HCT116 (cell line): ENCODE results near the gene LCN9. TPM values are rescaled to one million over a fixed set of nuclear protein-coding genes. Genes with fewer than 3 reads are reported as not detected.

ENCODE experiments used
- ATAC-seq: fragments of 200-7000 bp; cut with Tn5 transposase; 2 replicates; pipeline ENCODE4 v1.9.1; 2020; ENCODE audit warnings: mild to moderate bottlenecking, moderate library complexity
- BruUV-seq: library from RNA; stranded (reverse); fragments of 400-500 nt; replicated peaks from 2 replicates; lab custom pipeline; 2021; lab: Mats Ljungman, UMichigan
- CTCF ChIA-PET: fragments of 300-600 bp; sonication (Branson Sonifier 250); formaldehyde crosslinking; loops from one replicate; lab custom pipeline; 2021; ENCODE audit warnings: antibody characterized with exemption; lab: Charles Lee
- POLR2A ChIA-PET: fragments of 300-600, 350-600 bp; sonication (Branson Sonifier 250); formaldehyde crosslinking; loops from one replicate; lab custom pipeline; 2021; ENCODE audit warnings: antibody characterized with exemption; lab: Charles Lee
- RAD21 ChIA-PET, 2 experiments: fragments of 300-600 bp; sonication (Branson Sonifier 250); formaldehyde crosslinking; loops; one replicate each; lab custom pipeline; 2023; ENCODE audit warnings: low total read pairs in 2 of 2; ENCODE audit not compliant: uncharacterized antibody in 2 of 2, unreplicated experiment in 2 of 2, low non-redundant PET in 1 of 2; lab: Charles Lee
- DNase-seq: peaks from one replicate; pipeline ENCODE4 v3.0.0-alpha.2; 2010; ENCODE audit warnings: low read depth, low spot score
- H2AFZ ChIP-seq: fragments of 200-600 bp; shearing (Covaris generic), sonication (generic); 2 replicates; pipeline ENCODE4 v1.6.1; 2017; ENCODE audit warnings: low read depth, mixed run types, mixed read lengths, antibody characterized with exemption, low read length; ENCODE audit not compliant: poor library complexity, severe bottlenecking
- H3K27ac ChIP-seq: 2 replicates; pipeline ENCODE4 v1.5.1; 2012; ENCODE audit warnings: low read depth, low read length
- H3K27me3 ChIP-seq: fragments of 200-600 bp; sonication (generic); 2 replicates; pipeline ENCODE4 v1.6.1; 2016; ENCODE audit warnings: mixed run types, low read length, mixed read lengths; ENCODE audit not compliant: insufficient read depth
- H3K36me3 ChIP-seq, 2 experiments: fragments of 200-500 bp in 1 of 2; fragments of 200-600 bp in 1 of 2; sonication (Bioruptor generic) in 1 of 2; sonication (generic) in 1 of 2; 2 replicates each; pipeline versions ENCODE4 v1.5.1 to v1.6.1; 2014 to 2016; ENCODE audit warnings: low read length in 2 of 2, inconsistent platforms in 1 of 2, mixed read lengths in 1 of 2, mixed run types in 1 of 2; ENCODE audit not compliant: insufficient read depth in 2 of 2, control insufficient read depth in 1 of 2
- H3K4me1 ChIP-seq, 2 experiments: fragments of 200-600 bp in 1 of 2; sonication (generic) in 1 of 2; 2 replicates each; pipeline versions ENCODE4 v1.5.1 to v1.6.1; 2012 to 2017; ENCODE audit warnings: low read length in 2 of 2, inconsistent platforms in 1 of 2, mild to moderate bottlenecking in 1 of 2, mixed read lengths in 1 of 2, mixed run types in 1 of 2, moderate library complexity in 1 of 2; ENCODE audit not compliant: insufficient read depth in 2 of 2, control insufficient read depth in 1 of 2
- H3K4me2 ChIP-seq: fragments of 200-600 bp; sonication (generic); 2 replicates; pipeline ENCODE4 v1.6.1; 2017; ENCODE audit warnings: mixed run types, low read length, mixed read lengths
- H3K4me3 ChIP-seq, 2 experiments: fragments of 200-600 bp in 1 of 2; sonication (generic) in 1 of 2; replicated peaks in 1 of 2; 2 replicates each; pipeline ENCODE4 v1.5.1; 2011 to 2016; ENCODE audit warnings: low read length in 2 of 2, control low read depth in 1 of 2, low read depth in 1 of 2, mild to moderate bottlenecking in 1 of 2, mixed read lengths in 1 of 2, mixed run types in 1 of 2
- H3K79me2 ChIP-seq: fragments of 200-600 bp; sonication (generic); 2 replicates; pipeline ENCODE4 v1.6.1; 2017; ENCODE audit warnings: mild to moderate bottlenecking, mixed run types, low read length, moderate library complexity, mixed read lengths; ENCODE audit not compliant: insufficient read depth
- H3K9ac ChIP-seq: fragments of 200-600 bp; sonication (generic); 2 replicates; pipeline ENCODE4 v1.6.1; 2016; ENCODE audit warnings: low read length, mixed read lengths
- H3K9me2 ChIP-seq: fragments of 200-600 bp; sonication (generic), shearing (Covaris generic); 2 replicates; pipeline ENCODE4 v1.6.1; 2017; ENCODE audit warnings: mixed run types, mild to moderate bottlenecking, moderate library complexity; ENCODE audit not compliant: insufficient read depth
- H3K9me3 ChIP-seq, 2 experiments: fragments of 200-500 bp in 1 of 2; fragments of 200-600 bp in 1 of 2; sonication (Bioruptor generic) in 1 of 2; sonication (generic) in 1 of 2; 2 replicates each; pipeline ENCODE4 v1.6.1; 2014 to 2017; ENCODE audit warnings: low read length in 2 of 2, mixed read lengths in 2 of 2, inconsistent platforms in 1 of 2, low read depth in 1 of 2, mild to moderate bottlenecking in 1 of 2, mixed run types in 1 of 2, moderate library complexity in 1 of 2; ENCODE audit not compliant: control insufficient read depth in 1 of 2, insufficient read depth in 1 of 2
- H4K20me1 ChIP-seq: fragments of 200-600 bp; sonication (generic), shearing (Covaris generic); 2 replicates; pipeline ENCODE4 v1.6.1; 2017; ENCODE audit warnings: mixed run types, mild to moderate bottlenecking, moderate library complexity; ENCODE audit not compliant: insufficient read depth
- ATF3 ChIP-seq: IDR thresholded peaks from 2 replicates; pipeline ENCODE4 v1.6.1; 2012
- CBX3 ChIP-seq: IDR thresholded peaks from 2 replicates; pipeline ENCODE4 v1.6.1; 2012; ENCODE audit warnings: low read depth
- CEBPB ChIP-seq: IDR thresholded peaks from 2 replicates; pipeline ENCODE4 v1.6.1; 2012; ENCODE audit warnings: low read depth
- CTCF ChIP-seq, 3 experiments: fragments of 200-600 bp in 1 of 3; sonication (generic) in 1 of 3; IDR thresholded peaks in 2 of 3; conservative IDR thresholded peaks in 1 of 3; 2 replicates each; pipeline ENCODE4 v1.5.1; 2012 to 2017; ENCODE audit warnings: low read depth in 2 of 3, low read length in 2 of 3, antibody characterized with exemption in 1 of 3, borderline replicate concordance in 1 of 3, control low read depth in 1 of 3, mild to moderate bottlenecking in 1 of 3, mixed read lengths in 1 of 3, mixed run types in 1 of 3, moderate library complexity in 1 of 3; ENCODE audit not compliant: insufficient read depth in 1 of 3
- EGR1 ChIP-seq: IDR thresholded peaks from 2 replicates; pipeline ENCODE4 v1.6.1; 2012; ENCODE audit warnings: low read depth
- ELF1 ChIP-seq: IDR thresholded peaks from 2 replicates; pipeline ENCODE4 v1.6.1; 2012; ENCODE audit warnings: low read depth, borderline replicate concordance
- EZH2 ChIP-seq: fragments of 200-600 bp; sonication (generic); IDR thresholded peaks from 2 replicates; pipeline ENCODE4 v1.6.1; 2017; ENCODE audit warnings: antibody characterized with exemption, mixed run types
- EZH2phosphoT487 ChIP-seq: fragments of 200-600 bp; IDR thresholded peaks from 2 replicates; pipeline ENCODE4 v1.6.1; 2018; ENCODE audit warnings: antibody characterized with exemption, borderline replicate concordance
- FOSL1 ChIP-seq: IDR thresholded peaks from 2 replicates; pipeline ENCODE4 v1.6.1; 2012; ENCODE audit warnings: low read depth
- JUND ChIP-seq: IDR thresholded peaks from 2 replicates; pipeline ENCODE4 v1.6.1; 2012
- MAX ChIP-seq: IDR thresholded peaks from 2 replicates; pipeline ENCODE4 v1.6.1; 2012
- POLR2AphosphoS5 ChIP-seq: IDR thresholded peaks from 2 replicates; pipeline ENCODE4 v1.6.1; 2011; ENCODE audit warnings: mild to moderate bottlenecking, low read depth, low read length, moderate library complexity
- RAD21 ChIP-seq: IDR thresholded peaks from 2 replicates; pipeline ENCODE4 v1.6.1; 2012; ENCODE audit warnings: low read depth, mild to moderate bottlenecking
- REST ChIP-seq: IDR thresholded peaks from 2 replicates; pipeline ENCODE4 v1.6.1; 2012; ENCODE audit warnings: low read depth
- SP1 ChIP-seq: IDR thresholded peaks from 2 replicates; pipeline ENCODE4 v1.6.1; 2012; ENCODE audit warnings: low read depth
- SRF ChIP-seq: IDR thresholded peaks from 2 replicates; pipeline ENCODE4 v1.6.1; 2012; ENCODE audit warnings: low read depth
- TCF7L2 ChIP-seq: IDR thresholded peaks from 2 replicates; pipeline ENCODE4 v1.7.0; 2011; ENCODE audit warnings: borderline replicate concordance, inconsistent platforms; ENCODE audit not compliant: insufficient read depth, insufficient read length; ENCODE audit errors: extremely low read depth
- YY1 ChIP-seq: IDR thresholded peaks from 2 replicates; pipeline ENCODE4 v1.6.1; 2011; ENCODE audit warnings: low read length, low read depth, moderate library complexity, mild to moderate bottlenecking; ENCODE audit not compliant: insufficient replicate concordance; ENCODE audit errors: extremely low read depth
- ZBTB33 ChIP-seq: IDR thresholded peaks from 2 replicates; pipeline ENCODE4 v1.6.1; 2011; ENCODE audit warnings: mild to moderate bottlenecking, low read length, moderate library complexity; ENCODE audit not compliant: insufficient replicate concordance; ENCODE audit errors: extremely low read depth
- ZNF274 ChIP-seq: fragments of 200-500 bp; sonication (Bioruptor generic); IDR thresholded peaks from 2 replicates; pipeline ENCODE4 v1.6.1; 2014; ENCODE audit warnings: mild to moderate bottlenecking, low read depth, low read length, inconsistent platforms
- intact Hi-C: fragments of 100-400 bp; cut with micrococcal nuclease; formaldehyde crosslinking; loops from 2 replicates; pipeline ENCODE4 v1.10.0; 2022
- total RNA-seq: library from RNA; stranded (reverse); gene quantifications from one replicate; pipeline ENCODE4 v1.2.1, GENCODE V29; 2021; ENCODE audit not compliant: unreplicated experiment

The LCN9 gene
- total RNA-seq, 1 experiment from 2014 or later: not detected

- no TSS peak for BruUV-seq
- Histone ChIP-seq H3K79me2 (no peaks in the 10 kb centered on the region), H2AFZ (no peak overlapping the region), H3K36me3 (no peaks in the 10 kb centered on the region), H3K4me1 (no peaks in the 10 kb centered on the region), H3K27me3 (no peaks in the 10 kb centered on the region), H3K9me3 (no peaks in the 10 kb centered on the region), H3K4me2 (no peak overlapping the region), H3K9ac (no peak overlapping the region), H3K4me3 (no peak overlapping the region), H3K27ac (no peak overlapping the region), H3K9me2 (no peaks in the 10 kb centered on the region), H4K20me1 (no peaks in the 10 kb centered on the region)
- ChIA-PET RAD21 (no interaction called here), CTCF (no interaction called here), POLR2A (no interaction called here)
- DNase-seq (no peak), ATAC-seq (no peak)
- intact Hi-C loops: no loop called here
- TF ChIP-seq ATF3: no peak
- TF ChIP-seq JUND: no peak
- no peak for TF ChIP-seq ZBTB33
- no peak for TF ChIP-seq EZH2
- no peak for TF ChIP-seq CBX3
- no peak for TF ChIP-seq RAD21
- no peak for TF ChIP-seq ZNF274
- TF ChIP-seq CTCF (IDR thresholded peaks at IDR 0.05 in 2 of 3, conservative IDR thresholded peaks at IDR 0.05 in 1 of 3; ENCODE audit: borderline replicate concordance in 1 of 3, insufficient read depth in 1 of 3, low read depth in 2 of 3, low read length in 2 of 3): no peak
- TF ChIP-seq YY1: no peak
- TF ChIP-seq POLR2AphosphoS5: no peak
- no peak for TF ChIP-seq REST
- no peak for TF ChIP-seq MAX
- no peak for TF ChIP-seq EGR1
- no peak for TF ChIP-seq FOSL1
- no peak for TF ChIP-seq SP1
- TF ChIP-seq EZH2phosphoT487: no peak
- TF ChIP-seq TCF7L2: no peak
- no peak for TF ChIP-seq ELF1
- no peak for TF ChIP-seq SRF
- no peak for TF ChIP-seq CEBPB
Measured at GRCh38 chr9:135681161-135681560, 18.1 kb downstream of the LCN9 start.
